H1 (cell line): Measurements from ENCODE around the gene RNMT. TPM values are rescaled to one million over a fixed set of nuclear protein-coding genes. Genes with fewer than 3 reads are reported as not detected.

ENCODE experiments used
- BACH1 ChIP-seq: IDR thresholded peaks from 2 replicates; pipeline ENCODE4 v1.6.1; 2012; ENCODE audit warnings: low read length, improper control_type of control experiment
- POU5F1 ChIP-seq: IDR thresholded peaks from 2 replicates; pipeline ENCODE4 v1.6.1; 2011; ENCODE audit warnings: low read depth, mild to moderate bottlenecking, low read length, moderate library complexity
- SIN3A ChIP-seq, 2 experiments: IDR thresholded peaks in 1 of 2; conservative IDR thresholded peaks in 1 of 2; 2 replicates each; pipeline ENCODE4 v1.6.1; 2011 to 2012; ENCODE audit warnings: low read length in 2 of 2, improper control_type of control experiment in 1 of 2, low read depth in 1 of 2, mild to moderate bottlenecking in 1 of 2
- polyA plus RNA-seq, 7 experiments: library from polyadenylated mRNA; depleted of rRNA in 3 of 7; stranded (reverse) in 5 of 7; unstranded in 2 of 7; fragments of >200 nt in 5 of 7; fragments of 200-250 nt in 2 of 7; gene quantifications; 1 replicate in 5 of 7; 2 replicates in 1 of 7; 4 replicates in 1 of 7; pipeline versions ENCODE4 v1.2.1 to v1.2.3, GENCODE V29; 2011 to 2013; ENCODE audit warnings: missing spikeins in 2 of 7, mixed read lengths in 2 of 7
- total RNA-seq: library from RNA; stranded (reverse); fragmentation: NEBNext Ultra II Directional; extraction: Animal tissue kit (Norgen Biotek cat#: 25700); gene quantifications from 2 replicates; pipeline ENCODE4 v1.2.1, GENCODE V29; 2021
- TF ChIP-seq, protein P1 (sequence below): fragments of 300-600 bp; sonication (generic); IDR thresholded peaks from 2 replicates; pipeline ENCODE4 v1.7.1; 2012; ENCODE audit warnings: low read length, moderate library complexity, mild to moderate bottlenecking, inconsistent platforms; ENCODE audit not compliant: insufficient replicate concordance

The RNMT gene
- total and polyA plus RNA-seq, 2 of the 8 experiments (the other 6 are each of a cell fraction or from before 2014, with no cell fraction given): 25.3 to 63.5 TPM

- TF ChIP-seq, protein P1, sequence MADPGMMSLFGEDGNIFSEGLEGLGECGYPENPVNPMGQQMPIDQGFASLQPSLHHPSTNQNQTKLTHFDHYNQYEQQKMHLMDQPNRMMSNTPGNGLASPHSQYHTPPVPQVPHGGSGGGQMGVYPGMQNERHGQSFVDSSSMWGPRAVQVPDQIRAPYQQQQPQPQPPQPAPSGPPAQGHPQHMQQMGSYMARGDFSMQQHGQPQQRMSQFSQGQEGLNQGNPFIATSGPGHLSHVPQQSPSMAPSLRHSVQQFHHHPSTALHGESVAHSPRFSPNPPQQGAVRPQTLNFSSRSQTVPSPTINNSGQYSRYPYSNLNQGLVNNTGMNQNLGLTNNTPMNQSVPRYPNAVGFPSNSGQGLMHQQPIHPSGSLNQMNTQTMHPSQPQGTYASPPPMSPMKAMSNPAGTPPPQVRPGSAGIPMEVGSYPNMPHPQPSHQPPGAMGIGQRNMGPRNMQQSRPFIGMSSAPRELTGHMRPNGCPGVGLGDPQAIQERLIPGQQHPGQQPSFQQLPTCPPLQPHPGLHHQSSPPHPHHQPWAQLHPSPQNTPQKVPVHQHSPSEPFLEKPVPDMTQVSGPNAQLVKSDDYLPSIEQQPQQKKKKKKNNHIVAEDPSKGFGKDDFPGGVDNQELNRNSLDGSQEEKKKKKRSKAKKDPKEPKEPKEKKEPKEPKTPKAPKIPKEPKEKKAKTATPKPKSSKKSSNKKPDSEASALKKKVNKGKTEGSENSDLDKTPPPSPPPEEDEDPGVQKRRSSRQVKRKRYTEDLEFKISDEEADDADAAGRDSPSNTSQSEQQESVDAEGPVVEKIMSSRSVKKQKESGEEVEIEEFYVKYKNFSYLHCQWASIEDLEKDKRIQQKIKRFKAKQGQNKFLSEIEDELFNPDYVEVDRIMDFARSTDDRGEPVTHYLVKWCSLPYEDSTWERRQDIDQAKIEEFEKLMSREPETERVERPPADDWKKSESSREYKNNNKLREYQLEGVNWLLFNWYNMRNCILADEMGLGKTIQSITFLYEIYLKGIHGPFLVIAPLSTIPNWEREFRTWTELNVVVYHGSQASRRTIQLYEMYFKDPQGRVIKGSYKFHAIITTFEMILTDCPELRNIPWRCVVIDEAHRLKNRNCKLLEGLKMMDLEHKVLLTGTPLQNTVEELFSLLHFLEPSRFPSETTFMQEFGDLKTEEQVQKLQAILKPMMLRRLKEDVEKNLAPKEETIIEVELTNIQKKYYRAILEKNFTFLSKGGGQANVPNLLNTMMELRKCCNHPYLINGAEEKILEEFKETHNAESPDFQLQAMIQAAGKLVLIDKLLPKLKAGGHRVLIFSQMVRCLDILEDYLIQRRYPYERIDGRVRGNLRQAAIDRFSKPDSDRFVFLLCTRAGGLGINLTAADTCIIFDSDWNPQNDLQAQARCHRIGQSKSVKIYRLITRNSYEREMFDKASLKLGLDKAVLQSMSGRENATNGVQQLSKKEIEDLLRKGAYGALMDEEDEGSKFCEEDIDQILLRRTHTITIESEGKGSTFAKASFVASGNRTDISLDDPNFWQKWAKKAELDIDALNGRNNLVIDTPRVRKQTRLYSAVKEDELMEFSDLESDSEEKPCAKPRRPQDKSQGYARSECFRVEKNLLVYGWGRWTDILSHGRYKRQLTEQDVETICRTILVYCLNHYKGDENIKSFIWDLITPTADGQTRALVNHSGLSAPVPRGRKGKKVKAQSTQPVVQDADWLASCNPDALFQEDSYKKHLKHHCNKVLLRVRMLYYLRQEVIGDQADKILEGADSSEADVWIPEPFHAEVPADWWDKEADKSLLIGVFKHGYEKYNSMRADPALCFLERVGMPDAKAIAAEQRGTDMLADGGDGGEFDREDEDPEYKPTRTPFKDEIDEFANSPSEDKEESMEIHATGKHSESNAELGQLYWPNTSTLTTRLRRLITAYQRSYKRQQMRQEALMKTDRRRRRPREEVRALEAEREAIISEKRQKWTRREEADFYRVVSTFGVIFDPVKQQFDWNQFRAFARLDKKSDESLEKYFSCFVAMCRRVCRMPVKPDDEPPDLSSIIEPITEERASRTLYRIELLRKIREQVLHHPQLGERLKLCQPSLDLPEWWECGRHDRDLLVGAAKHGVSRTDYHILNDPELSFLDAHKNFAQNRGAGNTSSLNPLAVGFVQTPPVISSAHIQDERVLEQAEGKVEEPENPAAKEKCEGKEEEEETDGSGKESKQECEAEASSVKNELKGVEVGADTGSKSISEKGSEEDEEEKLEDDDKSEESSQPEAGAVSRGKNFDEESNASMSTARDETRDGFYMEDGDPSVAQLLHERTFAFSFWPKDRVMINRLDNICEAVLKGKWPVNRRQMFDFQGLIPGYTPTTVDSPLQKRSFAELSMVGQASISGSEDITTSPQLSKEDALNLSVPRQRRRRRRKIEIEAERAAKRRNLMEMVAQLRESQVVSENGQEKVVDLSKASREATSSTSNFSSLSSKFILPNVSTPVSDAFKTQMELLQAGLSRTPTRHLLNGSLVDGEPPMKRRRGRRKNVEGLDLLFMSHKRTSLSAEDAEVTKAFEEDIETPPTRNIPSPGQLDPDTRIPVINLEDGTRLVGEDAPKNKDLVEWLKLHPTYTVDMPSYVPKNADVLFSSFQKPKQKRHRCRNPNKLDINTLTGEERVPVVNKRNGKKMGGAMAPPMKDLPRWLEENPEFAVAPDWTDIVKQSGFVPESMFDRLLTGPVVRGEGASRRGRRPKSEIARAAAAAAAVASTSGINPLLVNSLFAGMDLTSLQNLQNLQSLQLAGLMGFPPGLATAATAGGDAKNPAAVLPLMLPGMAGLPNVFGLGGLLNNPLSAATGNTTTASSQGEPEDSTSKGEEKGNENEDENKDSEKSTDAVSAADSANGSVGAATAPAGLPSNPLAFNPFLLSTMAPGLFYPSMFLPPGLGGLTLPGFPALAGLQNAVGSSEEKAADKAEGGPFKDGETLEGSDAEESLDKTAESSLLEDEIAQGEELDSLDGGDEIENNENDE: no peak
- TF ChIP-seq SIN3A (conservative IDR thresholded peaks at IDR 0.05 in 1 of 2, IDR thresholded peaks at IDR 0.05 in 1 of 2; ENCODE audit: low read depth in 1 of 2, low read length in 2 of 2) (no peak), POU5F1 (no peak), BACH1 (no peak)
Observed at GRCh38 chr18:13775058-13775457, 48.6 kb downstream of the RNMT start (continued).
